Measurements from ENCODE around the gene CHMP1A.

The CHMP1A gene

DNA sequence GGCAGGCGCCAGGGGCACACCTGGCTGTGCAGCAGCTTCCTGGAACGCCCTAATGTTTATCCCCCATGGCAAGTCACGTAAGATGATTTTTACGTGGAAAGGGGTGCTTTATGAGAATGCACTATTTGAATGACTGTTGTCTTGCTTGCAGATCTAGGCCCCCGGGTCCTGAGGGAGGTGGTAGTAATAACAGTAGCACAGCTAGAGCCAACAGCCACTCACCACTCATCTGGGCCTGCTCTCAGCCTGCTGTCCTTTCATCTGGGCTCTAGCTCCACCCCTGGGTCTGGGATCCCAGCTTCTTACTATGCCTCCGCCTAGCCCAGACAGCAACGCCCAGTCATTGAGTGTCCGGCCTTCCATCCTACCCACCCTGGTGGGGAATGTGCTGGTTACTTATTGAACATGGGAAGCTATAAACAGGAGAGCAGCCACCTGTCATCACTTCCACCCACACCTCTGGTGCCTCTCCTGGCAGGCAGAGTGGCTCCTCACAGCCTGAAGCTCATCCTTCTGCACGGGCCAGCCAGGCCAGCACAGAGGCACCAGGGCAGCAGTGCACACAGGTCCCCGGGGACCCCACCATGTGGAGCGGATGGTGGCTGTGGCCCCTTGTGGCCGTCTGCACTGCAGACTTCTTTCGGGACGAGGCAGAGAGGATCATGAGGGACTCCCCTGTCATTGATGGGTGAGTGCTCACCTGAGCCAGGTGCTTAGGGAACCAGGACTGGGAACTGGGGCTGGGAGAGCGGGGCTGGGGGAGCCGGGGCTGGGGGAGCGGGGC lies 27.5 kb downstream of the CHMP1A start:
- ATAC-seq: no peak
- Mint-ChIP-seq H3K4me1 (peaks cover 10% of the 10 kb centered on the region), H3K36me3 (no peaks in the 10 kb centered on the region)

GRCh38 chr16:89624777-89625761 lies 32.4 kb downstream of the CHMP1A start:
- H3K27ac Mint-ChIP-seq: no peak overlapping the region
- H3K4me3 Mint-ChIP-seq: no peak overlapping the region
- H3K4me1 Mint-ChIP-seq: peaks cover 2% of the 10 kb centered on the region
- no peaks in the 10 kb centered on the region for H3K36me3 Mint-ChIP-seq
- peaks cover 62% of the 10 kb centered on the region for H3K27me3 Mint-ChIP-seq
- H3K9me3 Mint-ChIP-seq: no peaks in the 10 kb centered on the region
- no peak for ATAC-seq

More for the DNA sequence above, 27.5 kb downstream of the CHMP1A start:
- Mint-ChIP-seq H3K4me3 (no peak overlapping the region), H3K9me3 (peaks cover 4% of the 10 kb centered on the region), H3K27me3 (peaks cover 53% of the 10 kb centered on the region), H3K27ac (no peak overlapping the region)

DNA sequence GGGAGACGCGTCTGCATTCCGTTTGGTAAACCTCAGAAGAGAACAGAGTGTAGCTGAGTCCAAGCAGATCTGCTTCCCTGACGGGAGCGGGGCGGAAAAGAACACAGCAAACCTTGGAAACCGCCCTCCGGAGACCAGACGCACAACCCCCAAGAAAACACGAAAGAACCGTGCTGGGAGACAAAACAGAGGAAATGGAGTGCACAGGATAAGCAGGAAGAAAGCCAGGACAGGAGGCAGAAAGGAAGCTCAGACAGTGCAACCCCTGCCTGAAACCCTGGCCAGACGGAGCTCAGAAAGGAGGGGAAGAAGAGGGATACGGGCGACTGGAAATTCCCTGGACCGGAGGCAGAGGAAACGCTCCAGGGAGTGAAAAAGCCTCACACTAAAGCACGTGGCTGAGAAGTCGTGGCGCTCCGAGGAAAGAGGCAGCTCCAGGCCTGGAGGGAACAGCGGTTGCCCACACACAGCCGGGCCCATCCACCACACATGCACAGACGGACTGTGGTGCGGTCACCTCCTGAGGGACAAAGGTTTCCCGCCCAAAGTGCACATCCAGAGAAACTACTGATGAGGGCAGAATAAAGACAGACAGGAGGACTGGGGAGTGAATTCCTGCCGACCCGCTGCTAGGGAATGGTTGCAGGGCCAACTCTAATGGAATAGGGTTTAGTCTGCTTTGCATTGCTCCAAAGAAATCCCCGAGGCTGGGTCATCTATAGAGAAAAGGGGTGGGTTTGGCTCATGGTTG lies 33.8 kb downstream of the CHMP1A start:
- Mint-ChIP-seq H3K36me3 (no peaks in the 10 kb centered on the region), H3K4me1 (no peaks in the 10 kb centered on the region), H3K9me3 (no peaks in the 10 kb centered on the region), H3K27me3 (peaks cover 59% of the 10 kb centered on the region), H3K27ac (no peak overlapping the region), H3K4me3 (no peak overlapping the region)
- ATAC-seq: no peak

GRCh38 chr16:89621698-89622409 lies 35.7 kb downstream of the CHMP1A start:
- H3K27ac Mint-ChIP-seq: no peak overlapping the region
- H3K9me3 Mint-ChIP-seq: peaks cover under 1% of the 10 kb centered on the region
- H3K4me3 Mint-ChIP-seq: no peak overlapping the region
- H3K4me1 Mint-ChIP-seq: no peaks in the 10 kb centered on the region
- H3K36me3 Mint-ChIP-seq: no peaks in the 10 kb centered on the region
- H3K27me3 Mint-ChIP-seq: peaks cover 59% of the 10 kb centered on the region
- no peak for ATAC-seq

DNA sequence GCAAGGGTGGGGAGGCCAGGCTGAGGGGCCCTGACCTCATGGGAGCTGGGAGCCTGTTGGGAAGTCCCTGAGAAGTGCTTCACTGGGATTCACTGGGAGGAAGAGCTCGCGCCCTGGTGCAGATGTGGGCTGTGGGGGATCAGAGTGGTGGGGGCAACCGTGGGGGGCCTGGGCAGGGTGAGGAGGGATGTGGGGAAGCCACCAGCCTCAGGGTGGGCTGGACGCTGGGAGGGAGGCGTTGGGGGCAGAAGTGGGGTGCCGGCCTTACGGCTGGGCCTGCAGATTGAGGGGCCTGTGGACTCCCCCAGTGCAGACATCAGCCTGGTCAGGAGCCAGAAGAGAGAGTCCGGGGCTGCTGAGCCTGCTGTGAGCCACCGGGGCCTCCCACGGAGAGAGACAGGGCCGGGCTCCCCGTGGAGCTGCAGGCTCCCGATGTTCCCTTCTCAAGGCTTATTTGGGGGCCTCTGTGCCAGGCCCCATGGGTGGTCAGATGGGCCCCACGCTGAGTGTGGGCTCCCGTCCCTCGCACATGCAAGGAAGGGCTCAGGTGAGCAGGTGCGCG lies 36.3 kb downstream of the CHMP1A start:
- Mint-ChIP-seq H3K27me3 (peaks cover 59% of the 10 kb centered on the region), H3K4me1 (peaks cover 6% of the 10 kb centered on the region), H3K27ac (no peak overlapping the region), H3K4me3 (no peak overlapping the region), H3K9me3 (peaks cover 5% of the 10 kb centered on the region), H3K36me3 (no peaks in the 10 kb centered on the region)
- ATAC-seq: no peak

DNA sequence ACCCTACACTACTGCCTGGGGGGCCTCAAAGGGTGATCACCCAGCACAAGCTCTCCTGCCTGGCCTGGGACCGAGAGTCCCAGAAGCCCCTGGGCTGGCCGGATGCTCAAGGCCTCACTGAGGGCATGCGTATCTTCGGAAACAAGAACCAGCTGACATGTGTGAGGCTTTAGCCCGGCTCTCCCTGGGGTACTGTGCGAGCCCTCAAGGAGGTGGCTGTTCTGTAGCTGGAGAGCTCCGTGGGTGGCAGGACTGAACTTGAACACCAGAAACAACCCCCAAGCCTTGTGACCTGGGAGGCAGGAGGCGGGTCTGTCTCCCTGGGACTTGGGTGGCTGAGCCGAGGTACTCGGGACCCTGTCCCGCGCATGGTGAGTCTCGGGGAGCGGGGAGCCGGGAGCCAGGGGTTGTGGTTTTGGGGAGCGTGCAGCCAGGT lies 37.1 kb downstream of the CHMP1A start:
- no peak for ATAC-seq
- no peaks in the 10 kb centered on the region for H3K36me3 Mint-ChIP-seq
- peaks cover 5% of the 10 kb centered on the region for H3K9me3 Mint-ChIP-seq
- peaks cover 7% of the 10 kb centered on the region for H3K4me1 Mint-ChIP-seq
- no peak overlapping the region for H3K27ac Mint-ChIP-seq
- H3K4me3 Mint-ChIP-seq: no peak overlapping the region
- H3K27me3 Mint-ChIP-seq: peaks cover 58% of the 10 kb centered on the region

GRCh38 chr16:89619840-89620239 lies 37.7 kb downstream of the CHMP1A start:
- Mint-ChIP-seq H3K9me3 (peaks cover 5% of the 10 kb centered on the region), H3K27ac (no peak overlapping the region), H3K4me3 (no peak overlapping the region)

DNA sequence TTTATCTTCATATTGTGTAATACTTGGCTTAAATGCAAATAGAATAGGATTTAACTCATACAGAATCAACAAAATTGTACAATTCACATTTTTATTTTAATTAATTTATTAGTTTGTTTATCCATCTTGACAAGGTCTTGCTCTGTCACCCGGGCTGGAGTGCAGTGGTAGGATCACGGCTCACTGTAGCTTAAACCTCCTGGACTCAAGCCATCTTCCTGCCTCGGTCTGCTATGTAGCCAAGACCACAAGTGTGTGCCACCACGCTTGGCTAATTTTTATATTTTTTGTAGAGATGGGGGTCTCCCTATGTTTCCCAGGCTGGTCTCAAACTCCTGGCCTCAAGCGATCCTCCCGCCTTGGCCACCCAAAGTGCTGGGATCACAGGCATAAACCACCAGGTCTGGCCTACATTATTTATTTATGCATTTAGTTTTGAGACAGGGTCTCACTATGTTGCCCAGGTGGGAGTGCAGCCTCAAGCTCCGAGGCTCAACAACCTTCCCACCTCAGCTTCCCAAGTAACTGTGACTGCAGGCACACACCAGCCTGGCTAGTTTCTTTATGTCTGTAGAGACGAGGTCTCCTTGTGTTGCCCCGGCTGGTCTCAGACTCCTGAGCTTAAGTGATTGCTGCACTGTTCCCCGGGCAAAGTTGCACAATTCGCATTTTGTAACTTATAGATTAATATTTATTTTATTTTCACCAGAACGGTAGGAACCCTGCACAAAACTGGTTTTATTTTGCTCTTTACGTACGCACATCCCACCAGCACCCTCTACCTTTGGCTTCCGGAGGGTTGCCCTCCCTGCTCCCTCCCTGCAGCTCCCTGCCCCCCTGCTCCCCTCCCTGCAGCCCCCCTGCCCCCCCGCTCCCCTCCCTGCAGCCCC lies 39.2 kb downstream of the CHMP1A start:
- Mint-ChIP-seq H3K4me3 (no peak overlapping the region), H3K36me3 (no peaks in the 10 kb centered on the region), H3K27ac (no peak overlapping the region), H3K4me1 (peaks cover 7% of the 10 kb centered on the region), H3K9me3 (peaks cover 5% of the 10 kb centered on the region), H3K27me3 (peaks cover 56% of the 10 kb centered on the region)
- no peak for ATAC-seq

More at GRCh38 chr16:89619840-89620239, 37.7 kb downstream of the CHMP1A start:
- H3K4me1 Mint-ChIP-seq: peaks cover 7% of the 10 kb centered on the region
- no peak for ATAC-seq
- H3K27me3 Mint-ChIP-seq: peaks cover 56% of the 10 kb centered on the region
- no peaks in the 10 kb centered on the region for H3K36me3 Mint-ChIP-seq

- Mint-ChIP-seq H3K36me3 (no peaks in the 10 kb centered on the region), H3K27me3 (peaks cover 56% of the 10 kb centered on the region), H3K9me3 (peaks cover 5% of the 10 kb centered on the region), H3K4me1 (peaks cover 7% of the 10 kb centered on the region), H3K27ac (peak overlapping the region; percentile 76), H3K4me3 (no peak overlapping the region)
- ATAC-seq: no peak
These were observed 40.5 kb downstream of the CHMP1A start for GRCh38 chr16:89617036-89617435.

- H3K4me1 Mint-ChIP-seq: peaks cover 7% of the 10 kb centered on the region
- ATAC-seq: no peak
- no peaks in the 10 kb centered on the region for H3K36me3 Mint-ChIP-seq
- H3K4me3 Mint-ChIP-seq: no peak overlapping the region
- peak overlapping the region; percentile 76 for H3K27ac Mint-ChIP-seq
- peaks cover 56% of the 10 kb centered on the region for H3K27me3 Mint-ChIP-seq
- H3K9me3 Mint-ChIP-seq: peaks cover 5% of the 10 kb centered on the region
These were observed 40.9 kb downstream of the CHMP1A start for GRCh38 chr16:89616623-89617022.

- Mint-ChIP-seq H3K27me3 (peaks cover 53% of the 10 kb centered on the region), H3K9me3 (peaks cover 5% of the 10 kb centered on the region), H3K27ac (no peak overlapping the region), H3K36me3 (no peaks in the 10 kb centered on the region), H3K4me1 (peaks cover 7% of the 10 kb centered on the region), H3K4me3 (no peak overlapping the region)
- peak; percentile 36 for ATAC-seq
These were observed 41.9 kb downstream of the CHMP1A start for GRCh38 chr16:89615596-89616090.

DNA sequence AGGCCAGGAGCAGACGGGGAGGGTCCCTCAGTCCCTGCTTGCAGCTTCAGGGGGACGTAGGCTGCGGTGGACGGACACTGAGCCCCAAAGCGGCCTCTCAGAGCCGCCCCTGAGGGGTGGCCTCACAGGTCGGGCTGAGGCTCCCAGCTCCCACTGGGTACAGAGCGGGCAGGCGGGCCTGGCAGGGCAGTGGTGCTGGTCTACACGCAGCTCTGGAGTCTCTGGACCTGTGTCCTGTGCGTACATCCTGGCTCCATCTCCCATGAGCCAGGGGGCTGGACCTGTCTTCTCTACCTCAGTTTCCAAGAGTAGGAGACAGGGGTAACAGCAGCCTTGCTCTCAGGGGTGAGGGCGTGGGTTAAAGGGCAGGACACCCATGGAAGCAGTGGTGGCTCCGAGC lies 42.3 kb downstream of the CHMP1A start:
- ATAC-seq: no peak
- Mint-ChIP-seq H3K4me1 (peaks cover 7% of the 10 kb centered on the region), H3K27me3 (peaks cover 49% of the 10 kb centered on the region), H3K4me3 (no peak overlapping the region), H3K36me3 (no peaks in the 10 kb centered on the region), H3K27ac (no peak overlapping the region), H3K9me3 (peaks cover 5% of the 10 kb centered on the region)

DNA sequence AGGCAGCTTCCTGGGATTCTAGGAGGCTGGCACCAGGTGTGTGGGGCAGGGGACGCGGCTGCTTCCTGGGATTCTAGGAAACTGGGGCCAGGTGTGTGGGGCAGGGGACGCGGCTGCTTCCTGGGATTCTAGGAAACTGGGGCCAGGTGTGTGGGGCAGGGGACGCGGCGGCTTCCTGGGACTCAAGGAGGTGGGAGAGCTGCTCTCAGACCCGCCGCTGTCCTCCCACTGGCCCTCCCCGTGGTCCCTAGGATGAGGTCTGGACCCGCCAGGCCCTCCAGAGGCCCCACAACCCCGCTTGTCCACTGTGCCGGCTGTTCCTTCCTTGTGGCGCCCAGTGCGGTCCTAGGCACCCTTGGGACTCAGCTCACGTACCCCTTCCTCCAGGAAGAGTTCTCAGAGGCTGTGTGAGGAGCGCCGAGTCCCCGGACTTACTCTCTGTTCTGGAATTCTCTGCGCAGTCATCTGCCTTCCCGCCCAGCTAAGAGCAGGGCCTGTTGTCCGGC lies 43.5 kb downstream of the CHMP1A start:
- peaks cover 43% of the 10 kb centered on the region for H3K27me3 Mint-ChIP-seq
- peaks cover 7% of the 10 kb centered on the region for H3K4me1 Mint-ChIP-seq
- no peak overlapping the region for H3K4me3 Mint-ChIP-seq
- H3K27ac Mint-ChIP-seq: no peak overlapping the region
- no peaks in the 10 kb centered on the region for H3K36me3 Mint-ChIP-seq
- ATAC-seq: no peak
- H3K9me3 Mint-ChIP-seq: peaks cover 5% of the 10 kb centered on the region
